Myocyte (in vitro differentiated cells): ENCODE results near the gene NATD1. TPM values are rescaled to one million over a fixed set of nuclear protein-coding genes. Genes with fewer than 3 reads are reported as not detected.
A peak's percentile ranks its signal among the peaks of the same experiment; 100 is the strongest.

Experiments used
- DNase-seq: peaks from one replicate; pipeline ENCODE4 v3.0.0-alpha.2; 2012; ENCODE audit warnings: low read depth
- total RNA-seq: library from RNA; depleted of rRNA; stranded (reverse); fragments of >200 nt; gene quantifications from 2 replicates; pipeline ENCODE4 v1.2.3, GENCODE V29; 2014

Gene NATD1
- total RNA-seq, 1 donor from 2014 or later: 25.8 TPM

DNA sequence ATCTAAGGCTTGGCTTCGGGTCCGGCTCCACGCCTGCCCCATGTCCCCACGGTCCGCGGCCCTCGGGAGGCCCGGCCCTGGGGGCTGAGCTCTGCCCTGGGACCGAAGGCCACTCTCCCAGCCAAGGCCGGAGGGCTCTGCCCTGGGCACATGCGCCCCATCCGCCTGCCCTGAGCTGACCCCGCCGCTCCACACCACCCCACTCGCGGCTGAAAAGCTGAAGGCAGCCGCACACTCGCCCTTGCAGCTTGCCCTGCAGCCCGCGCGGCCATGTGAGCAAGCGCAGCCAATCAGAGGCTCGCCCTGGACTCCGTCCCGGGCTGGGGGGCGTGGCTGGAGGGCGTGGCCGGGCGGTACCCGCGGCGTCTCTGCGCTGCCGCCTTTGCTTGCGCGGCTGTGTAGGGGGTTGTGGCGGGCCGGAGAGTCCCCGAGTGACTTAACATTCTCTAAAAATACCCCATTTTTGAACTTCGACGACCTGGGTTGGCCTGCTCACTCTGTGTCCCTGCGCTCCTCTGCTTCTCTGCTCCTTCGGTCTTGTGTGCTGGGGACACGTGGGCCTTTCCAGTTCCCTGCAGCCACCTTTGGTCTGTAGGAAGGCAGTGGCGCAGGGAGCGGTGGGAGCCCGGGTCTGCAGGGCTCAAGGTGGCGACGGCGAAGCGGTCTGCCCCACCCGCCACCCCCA, 22.5 kb upstream of the NATD1 start:
- peak; percentile 91 for DNase-seq

GRCh38 chr17:21275047-21275578, 21.9 kb upstream of the NATD1 start:
- peak; percentile 89 for DNase-seq

GRCh38 chr17:21272881-21273792, 19.9 kb upstream of the NATD1 start:
- DNase-seq: no peak

GRCh38 chr17:21272250-21272649, 19.0 kb upstream of the NATD1 start:
- no peak for DNase-seq

GRCh38 chr17:21271454-21272183, 18.4 kb upstream of the NATD1 start:
- no peak for DNase-seq

GRCh38 chr17:21269394-21269793, 16.2 kb upstream of the NATD1 start:
- no peak for DNase-seq

GRCh38 chr17:21268596-21269188, 15.5 kb upstream of the NATD1 start:
- no peak for DNase-seq

GRCh38 chr17:21263376-21263775, 10.2 kb upstream of the NATD1 start:
- no peak for DNase-seq

GRCh38 chr17:21262259-21262993, 9.2 kb upstream of the NATD1 start:
- no peak for DNase-seq

DNA sequence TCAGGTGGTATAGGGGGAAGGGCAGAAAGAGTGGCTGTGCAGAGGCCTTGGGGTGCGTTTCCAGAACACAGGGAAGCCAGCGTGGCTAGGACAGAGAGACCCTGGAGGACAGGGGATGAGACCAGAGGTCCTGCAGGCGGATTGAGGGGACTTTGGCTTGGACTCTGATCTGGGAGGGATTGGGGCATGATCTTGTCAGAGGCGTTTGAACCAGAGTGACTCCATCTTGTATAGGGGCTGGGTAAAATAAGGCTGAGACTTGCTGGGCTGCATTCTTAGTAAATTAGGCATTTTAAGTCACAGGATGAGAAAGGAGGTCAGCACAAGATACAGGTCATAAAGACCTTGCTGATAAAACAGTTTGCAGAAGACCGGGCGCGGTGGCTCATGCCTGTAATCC, 5.4 kb upstream of the NATD1 start:
- no peak for DNase-seq

DNA sequence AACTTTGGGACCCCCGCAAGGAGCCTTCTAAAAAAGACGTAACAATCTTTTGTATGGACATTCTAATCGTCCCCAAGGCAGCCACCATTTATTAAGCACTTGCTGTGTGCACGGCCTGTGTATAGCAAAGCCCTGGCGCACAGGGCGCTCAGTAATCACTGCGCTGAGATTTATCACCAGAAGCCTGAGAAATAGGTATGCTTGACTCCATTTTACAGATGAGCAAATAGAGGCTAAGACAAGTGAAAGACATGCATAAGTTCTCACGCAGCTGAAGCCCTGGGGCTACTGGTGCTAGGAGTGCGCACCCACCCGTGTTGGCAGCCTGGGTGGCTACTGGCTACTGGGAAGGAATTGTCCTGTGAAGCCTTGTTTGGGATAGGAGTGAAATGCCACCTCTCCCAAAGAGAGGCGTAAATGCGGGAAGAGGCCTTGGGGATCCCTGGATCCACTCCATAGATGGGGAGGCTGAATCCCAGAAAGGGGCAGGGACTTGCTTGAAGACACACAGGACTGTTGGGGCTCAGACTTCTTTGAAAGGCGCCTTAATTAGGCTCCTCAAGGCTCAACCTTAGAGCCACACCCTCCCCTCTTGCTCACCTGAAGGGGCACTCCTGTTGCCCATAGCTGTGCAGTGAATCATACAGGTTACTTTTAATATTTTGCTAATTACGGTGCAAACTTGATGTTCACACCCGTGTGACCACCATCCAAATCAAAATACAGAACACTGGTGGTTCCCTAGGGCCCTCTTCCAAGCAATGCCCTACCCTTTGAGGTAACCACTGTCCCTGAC, 634 bp upstream of the NATD1 start:
- DNase-seq: no peak

DNA sequence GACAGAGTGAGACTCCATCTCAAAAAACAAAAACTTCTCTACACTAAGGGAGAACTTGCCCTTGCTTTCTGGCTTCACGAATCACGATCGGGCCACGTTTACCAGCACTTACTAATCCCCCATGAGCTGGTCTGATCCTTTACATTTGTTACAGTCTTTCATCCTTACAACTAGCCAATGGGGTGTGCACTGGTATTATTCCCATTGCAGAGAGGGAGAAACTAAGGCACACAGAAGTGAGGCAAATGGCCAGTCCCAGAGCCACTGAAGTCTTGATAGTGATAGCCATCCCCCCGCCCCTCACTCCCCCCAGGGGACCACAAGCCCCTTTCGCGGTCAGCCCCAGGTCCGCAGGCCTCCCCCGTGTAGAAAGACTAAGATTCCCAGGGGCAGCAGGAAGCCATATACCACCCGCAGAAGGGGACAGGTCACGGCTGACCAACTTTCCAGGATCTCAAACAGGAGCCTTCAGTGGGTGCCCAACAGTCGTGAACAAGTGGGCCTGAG, 868 bp downstream of the NATD1 start:
- peak; percentile 25 for DNase-seq

- DNase-seq: no peak
Observed at GRCh38 chr17:21251337-21252010, 1.7 kb downstream of the NATD1 start.

- peak; percentile 89 for DNase-seq
Observed at GRCh38 chr17:21250854-21251253, 2.4 kb downstream of the NATD1 start.

- DNase-seq: peak; percentile 25
Observed at GRCh38 chr17:21249920-21250703, 3.1 kb downstream of the NATD1 start.

- no peak for DNase-seq
Observed at GRCh38 chr17:21249086-21249795, 4.0 kb downstream of the NATD1 start.

DNA sequence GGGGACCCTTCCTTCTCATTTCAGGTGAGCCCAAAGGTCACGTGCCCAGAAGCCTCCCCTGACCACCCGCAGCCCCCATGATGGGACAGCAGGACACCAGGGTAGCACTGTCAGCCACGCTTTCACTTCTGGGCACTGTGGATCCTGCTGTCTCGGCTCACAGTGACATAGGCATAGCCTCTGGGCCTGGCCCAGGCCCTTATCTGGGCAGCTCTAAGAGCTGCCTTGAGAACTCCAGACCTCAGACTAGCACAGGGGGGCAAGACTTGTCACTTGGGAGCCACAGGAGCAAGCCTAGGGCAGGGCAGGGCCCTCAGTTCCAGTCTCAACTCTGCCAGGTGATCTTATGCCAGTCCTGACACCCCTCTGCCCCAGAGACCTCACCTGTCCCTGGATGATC, 4.7 kb downstream of the NATD1 start:
- DNase-seq: no peak
